Stimulated activated CD4-positive, alpha-beta T cell treated with anti-CD3 and anti-CD28 coated beads, Interleukin-4, amount 100 ng/mL, for 24 hours (primary cell): Measurements from ENCODE around the gene OR6C76.

ENCODE experiments used
- DNase-seq: peaks from one replicate; pipeline ENCODE4 v3.0.0-alpha.2; 2020

Gene OR6C76

DNA sequence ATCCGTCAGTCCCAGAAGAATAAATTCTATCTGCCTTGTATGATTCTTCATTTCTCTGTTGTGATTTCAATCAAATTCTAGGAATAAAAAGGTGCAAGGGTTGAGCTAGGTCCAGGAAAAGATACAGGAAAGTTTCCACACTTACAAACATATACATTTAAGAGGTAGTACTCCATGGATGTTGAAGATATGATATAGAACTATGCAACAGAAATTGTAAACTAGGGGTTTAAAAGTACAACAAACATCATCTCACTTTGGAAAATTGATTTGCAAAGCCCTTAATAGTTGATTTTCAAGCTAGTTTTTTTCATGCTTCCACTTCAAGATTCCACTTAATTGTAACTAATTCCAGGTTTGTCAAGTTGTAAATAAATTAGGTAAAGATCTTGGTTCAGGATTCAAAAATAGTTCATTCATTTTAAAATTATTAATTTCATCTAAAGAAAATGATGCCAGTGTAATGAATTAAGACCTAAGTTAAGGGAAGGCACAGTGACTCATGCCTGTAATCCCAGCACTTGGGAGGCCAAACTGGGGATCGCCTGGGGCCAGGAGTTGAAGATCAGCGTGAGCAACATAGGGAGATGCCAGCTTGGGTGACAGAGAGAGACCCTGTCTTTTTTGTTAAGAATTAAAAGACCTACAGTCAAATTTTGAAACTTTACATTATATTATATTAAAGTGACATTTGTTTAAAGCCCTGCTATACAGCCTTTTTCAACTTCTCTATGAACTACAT is 44.2 kb downstream of the OR6C76 start, which contains the start of gene OR6C70:
Gene OR6C70 (minus strand): TSS at position 51 of the 742 bp plus-strand sequence. CDS start 0 bp downstream, at position 51.
- no peak for DNase-seq

DNA sequence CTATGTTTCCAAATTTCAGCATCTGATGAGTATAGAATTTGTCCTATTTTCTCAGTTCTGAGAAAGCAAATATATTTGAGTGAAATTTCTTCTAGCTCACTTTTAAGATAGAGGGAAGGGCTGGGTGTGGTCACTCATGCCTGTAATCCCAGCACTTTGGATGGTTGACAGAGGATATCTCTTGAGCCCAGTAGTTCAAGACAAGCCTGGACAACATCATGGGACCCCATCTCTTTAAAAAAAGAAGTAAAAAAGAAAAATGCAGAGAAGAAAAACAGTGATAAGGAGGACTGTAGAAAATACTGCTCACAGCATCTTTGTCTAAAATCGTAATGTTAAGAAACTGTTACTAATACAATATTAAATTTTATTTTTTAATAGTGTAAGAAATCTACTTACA is 46.2 kb downstream of the OR6C76 start:
- no peak for DNase-seq
